GM13976 (cell line): Measurements from ENCODE around the gene SLC9A8.

Source experiments
- DNase-seq: peaks from one replicate; pipeline ENCODE4 v3.0.0; 2012; ENCODE audit warnings: low spot score
- in situ Hi-C: fragments of 300-500 bp; cut with MboI; formaldehyde crosslinking; loops from one replicate; pipeline ENCODE4 v1.12.0; 2022; ENCODE audit warnings: low sequenced_read_pairs, mixed read lengths, inconsistent platforms; ENCODE audit not compliant: unreplicated experiment
- TF ChIP-seq, protein P1 (sequence below): IDR thresholded peaks from 2 replicates; pipeline ENCODE4 v1.5.1; 2012; ENCODE audit warnings: borderline replicate concordance, mild to moderate bottlenecking; ENCODE audit not compliant: insufficient read depth; ENCODE audit errors: extremely low read depth, missing control alignments, control extremely low read depth

The SLC9A8 gene

GRCh38 chr20:49907405-49908257 lies 95.0 kb downstream of the SLC9A8 start:
- TF ChIP-seq, protein P1, sequence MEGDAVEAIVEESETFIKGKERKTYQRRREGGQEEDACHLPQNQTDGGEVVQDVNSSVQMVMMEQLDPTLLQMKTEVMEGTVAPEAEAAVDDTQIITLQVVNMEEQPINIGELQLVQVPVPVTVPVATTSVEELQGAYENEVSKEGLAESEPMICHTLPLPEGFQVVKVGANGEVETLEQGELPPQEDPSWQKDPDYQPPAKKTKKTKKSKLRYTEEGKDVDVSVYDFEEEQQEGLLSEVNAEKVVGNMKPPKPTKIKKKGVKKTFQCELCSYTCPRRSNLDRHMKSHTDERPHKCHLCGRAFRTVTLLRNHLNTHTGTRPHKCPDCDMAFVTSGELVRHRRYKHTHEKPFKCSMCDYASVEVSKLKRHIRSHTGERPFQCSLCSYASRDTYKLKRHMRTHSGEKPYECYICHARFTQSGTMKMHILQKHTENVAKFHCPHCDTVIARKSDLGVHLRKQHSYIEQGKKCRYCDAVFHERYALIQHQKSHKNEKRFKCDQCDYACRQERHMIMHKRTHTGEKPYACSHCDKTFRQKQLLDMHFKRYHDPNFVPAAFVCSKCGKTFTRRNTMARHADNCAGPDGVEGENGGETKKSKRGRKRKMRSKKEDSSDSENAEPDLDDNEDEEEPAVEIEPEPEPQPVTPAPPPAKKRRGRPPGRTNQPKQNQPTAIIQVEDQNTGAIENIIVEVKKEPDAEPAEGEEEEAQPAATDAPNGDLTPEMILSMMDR, result no peak
- DNase-seq, result no peak
- in situ Hi-C loops, result no loop called here

GRCh38 chr20:49908258-49908565 lies 95.6 kb downstream of the SLC9A8 start:
- no peak for DNase-seq
- in situ Hi-C loops, result no loop called here
- TF ChIP-seq, protein P1, result no peak

- TF ChIP-seq, protein P1, result no peak
- in situ Hi-C loops, result no loop called here
- DNase-seq, result no peak
Measured at GRCh38 chr20:49909499-49910339, 97.1 kb downstream of the SLC9A8 start.

- TF ChIP-seq, protein P1, result no peak
- no peak for DNase-seq
- in situ Hi-C loops, result no loop called here
Measured at GRCh38 chr20:49910340-49910706, 97.7 kb downstream of the SLC9A8 start.

DNA sequence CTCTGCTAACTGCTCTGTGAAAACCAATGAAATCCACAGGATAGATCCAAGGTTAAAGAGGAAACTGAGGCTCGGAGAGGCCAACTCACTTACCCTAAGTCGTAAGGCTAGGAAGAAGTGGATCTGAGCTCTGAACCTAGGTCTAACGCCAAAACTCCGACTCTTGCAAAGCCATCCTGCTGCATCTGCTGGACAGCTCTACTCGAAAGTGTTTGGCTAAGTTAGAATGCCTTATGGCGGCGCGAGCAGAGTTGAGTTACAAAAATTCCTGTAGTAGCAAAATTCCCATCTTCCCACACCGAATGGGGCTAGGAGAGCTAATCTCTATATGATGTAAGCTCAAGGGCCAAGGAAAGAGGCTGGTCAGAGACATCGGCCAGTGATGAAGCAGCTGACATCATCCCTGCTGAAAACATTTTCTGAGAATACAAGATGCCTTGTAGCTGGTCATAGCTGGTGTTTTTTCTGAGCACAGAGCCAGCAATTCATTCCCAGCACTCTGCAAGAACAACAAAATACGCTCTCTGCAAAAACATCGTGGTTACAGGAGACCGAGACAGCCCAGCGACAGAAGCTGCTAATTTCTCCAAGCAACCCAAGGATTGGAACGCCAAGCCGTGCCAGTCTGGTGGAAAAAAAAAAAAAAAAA lies 100.9 kb downstream of the SLC9A8 start:
- TF ChIP-seq, protein P1, result no peak
- DNase-seq, result no peak

GRCh38 chr20:49914310-49915117 lies 101.9 kb downstream of the SLC9A8 start:
- DNase-seq, result peak; percentile 36
- TF ChIP-seq, protein P1, result no peak
- in situ Hi-C loops, result no loop called here

More for the DNA sequence above, 100.9 kb downstream of the SLC9A8 start:
- in situ Hi-C loops, result no loop called here
